Activated naive CD8-positive, alpha-beta T cell (primary cell): Measurements from ENCODE around the gene SUGCT.

Source experiments
- H3K27ac Mint-ChIP-seq: one replicate; pipeline ENCODE4 v1.8.0; 2021; ENCODE audit warnings: mixed read lengths
- H3K27me3 Mint-ChIP-seq: one replicate; pipeline ENCODE4 v1.8.0; 2021; ENCODE audit warnings: mixed read lengths
- H3K36me3 Mint-ChIP-seq: one replicate; pipeline ENCODE4 v1.8.0; 2021; ENCODE audit warnings: mixed read lengths
- H3K4me1 Mint-ChIP-seq: one replicate; pipeline ENCODE4 v1.8.0; 2021; ENCODE audit warnings: low read depth, mixed read lengths
- H3K4me3 Mint-ChIP-seq: one replicate; pipeline ENCODE4 v1.8.0; 2021; ENCODE audit warnings: mild to moderate bottlenecking, mixed read lengths
- H3K9me3 Mint-ChIP-seq: one replicate; pipeline ENCODE4 v1.8.0; 2021; ENCODE audit warnings: low read depth, mixed read lengths

The SUGCT gene

DNA sequence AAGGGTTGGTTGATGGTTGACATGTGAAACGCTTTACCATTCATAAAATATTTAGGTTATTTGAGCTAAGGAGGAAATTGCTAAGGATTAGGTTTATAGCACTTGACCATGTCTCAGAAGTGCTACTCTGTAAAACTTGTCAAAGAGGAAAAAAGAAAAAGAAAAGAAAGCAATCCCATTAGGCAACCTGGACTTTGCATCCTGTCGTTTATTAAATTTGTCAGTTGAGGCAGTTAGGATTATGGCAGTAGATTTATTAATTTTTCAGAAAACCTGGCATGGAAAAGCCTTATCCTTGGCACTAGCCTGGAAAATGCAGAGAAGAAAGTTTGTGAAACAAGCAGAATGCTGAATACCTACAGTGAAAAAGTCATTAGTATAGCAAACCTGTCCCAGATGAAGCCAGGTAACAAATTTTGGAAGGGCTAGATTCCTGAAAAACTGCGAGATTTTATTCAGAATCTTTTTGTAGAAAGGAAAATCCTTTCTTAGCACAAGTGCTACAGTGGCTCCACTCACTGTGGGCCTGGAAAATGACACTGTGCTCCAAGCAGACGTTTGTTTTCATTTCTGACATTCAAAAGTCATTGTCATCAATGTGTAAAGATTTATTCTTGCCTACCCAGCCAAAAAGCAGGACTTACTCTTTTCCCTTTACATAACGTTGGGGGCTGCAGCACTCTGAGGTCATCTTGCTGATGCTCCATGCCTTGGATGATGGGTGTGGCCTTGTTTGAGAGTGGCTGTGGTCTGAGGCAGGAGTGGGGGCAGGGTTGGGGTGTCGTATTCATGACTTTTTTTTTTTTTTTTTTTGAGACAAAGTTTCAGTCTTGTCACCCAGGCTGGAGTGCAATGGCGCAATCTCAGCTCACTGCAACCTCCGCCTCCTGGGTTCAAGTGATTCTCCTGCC is 664.9 kb downstream of the SUGCT start:
- Mint-ChIP-seq H3K4me3 (no peak overlapping the region), H3K9me3 (no peaks in the 10 kb centered on the region), H3K27me3 (no peaks in the 10 kb centered on the region), H3K27ac (no peak overlapping the region), H3K4me1 (no peaks in the 10 kb centered on the region), H3K36me3 (no peaks in the 10 kb centered on the region)

DNA sequence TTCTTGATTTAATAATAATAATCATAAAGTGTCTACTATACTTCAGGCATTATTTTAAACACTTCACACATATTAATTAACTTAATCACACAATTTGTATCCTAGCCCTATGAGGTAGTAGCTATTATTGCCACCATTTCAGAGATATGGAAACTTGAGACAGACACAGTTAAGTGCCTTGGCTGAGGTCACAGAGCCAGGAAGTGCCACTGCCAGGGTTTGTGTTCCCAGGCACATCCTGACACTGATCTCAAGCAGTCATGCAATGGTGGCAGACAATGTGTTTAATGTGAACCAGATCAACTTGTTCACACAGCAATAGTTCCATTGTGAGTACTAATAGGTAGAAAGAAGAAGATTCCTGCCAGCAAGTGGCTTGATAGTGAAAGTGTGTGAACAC is 666.0 kb downstream of the SUGCT start:
- Mint-ChIP-seq H3K27me3 (no peaks in the 10 kb centered on the region), H3K4me3 (no peak overlapping the region), H3K9me3 (no peaks in the 10 kb centered on the region), H3K4me1 (no peaks in the 10 kb centered on the region), H3K36me3 (no peaks in the 10 kb centered on the region), H3K27ac (no peak overlapping the region)

DNA sequence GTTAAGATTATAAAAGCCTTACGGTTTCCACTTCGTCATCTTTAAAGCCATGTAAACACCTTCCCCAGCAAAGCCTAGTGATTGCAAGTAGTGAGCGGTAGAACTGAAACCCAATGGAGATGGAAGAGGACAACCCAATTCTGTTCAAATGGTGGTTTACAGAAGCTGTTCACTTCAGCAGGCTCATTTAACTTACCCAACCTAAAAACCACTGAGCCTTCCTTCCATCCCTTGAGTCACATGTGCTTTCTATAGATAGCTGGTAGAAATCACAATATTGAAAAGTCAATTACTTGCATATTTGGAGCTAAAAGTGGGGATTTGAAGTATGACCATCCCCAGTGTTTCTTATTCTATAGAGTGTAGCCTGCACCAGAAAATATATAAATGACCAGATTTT is 667.7 kb downstream of the SUGCT start:
- no peaks in the 10 kb centered on the region for H3K27me3 Mint-ChIP-seq
- H3K36me3 Mint-ChIP-seq: no peaks in the 10 kb centered on the region
- H3K9me3 Mint-ChIP-seq: no peaks in the 10 kb centered on the region
- H3K27ac Mint-ChIP-seq: no peak overlapping the region
- no peak overlapping the region for H3K4me3 Mint-ChIP-seq
- H3K4me1 Mint-ChIP-seq: no peaks in the 10 kb centered on the region

DNA sequence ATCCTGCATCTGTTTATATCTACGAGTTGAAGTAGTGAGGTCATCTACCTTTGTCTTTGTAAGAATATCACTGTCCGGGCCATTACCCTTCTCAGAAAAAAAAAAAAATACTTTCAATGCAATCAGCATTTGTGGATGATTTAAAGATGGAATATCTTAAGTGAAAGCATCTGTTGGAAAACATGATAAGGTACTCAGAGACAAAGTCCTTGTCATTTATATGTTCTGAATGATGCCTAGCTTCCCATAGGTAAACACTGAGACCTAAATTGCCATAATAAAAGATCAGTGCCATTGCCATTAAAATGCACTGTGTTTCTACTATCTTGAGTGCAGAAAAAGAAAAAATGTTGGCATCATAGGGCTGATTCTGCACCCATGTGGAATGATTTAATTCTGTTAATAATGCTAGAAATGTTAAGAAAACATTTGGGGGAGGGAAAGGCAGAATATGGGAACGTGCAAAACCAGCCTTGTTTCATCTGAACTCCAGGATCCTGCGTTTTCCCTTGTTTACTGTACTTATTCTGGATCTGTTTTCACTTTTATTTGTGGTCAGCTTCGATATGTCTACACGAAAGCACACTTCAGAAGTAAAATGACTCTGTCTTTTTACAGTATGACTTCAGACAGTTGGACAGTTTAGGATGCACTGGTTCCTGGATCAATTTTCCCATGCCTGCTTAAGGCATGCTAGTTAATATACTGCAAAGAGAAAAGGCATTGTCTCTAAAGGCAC is 669.8 kb downstream of the SUGCT start:
- Mint-ChIP-seq H3K9me3 (no peaks in the 10 kb centered on the region), H3K36me3 (no peaks in the 10 kb centered on the region), H3K4me1 (no peaks in the 10 kb centered on the region), H3K4me3 (no peak overlapping the region), H3K27me3 (no peaks in the 10 kb centered on the region), H3K27ac (no peak overlapping the region)

DNA sequence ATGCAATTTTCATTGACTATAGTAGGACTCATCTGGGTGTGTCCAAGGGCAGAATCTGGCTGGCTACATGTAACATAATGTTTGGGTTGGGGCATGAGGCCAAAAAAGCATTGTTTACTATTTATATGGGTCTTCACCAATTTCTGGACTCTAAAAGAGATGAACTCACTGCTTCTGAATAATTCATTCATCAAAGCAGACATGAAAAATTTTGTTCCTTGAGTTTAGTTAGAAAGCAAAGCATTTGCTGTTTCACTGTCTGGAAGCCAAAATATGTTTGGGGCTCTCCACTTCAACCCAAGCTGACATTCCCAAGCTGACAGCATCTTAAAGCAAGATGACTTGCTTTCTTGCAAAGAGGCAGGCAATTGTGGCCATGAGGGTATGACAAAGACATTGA is 670.6 kb downstream of the SUGCT start:
- no peaks in the 10 kb centered on the region for H3K36me3 Mint-ChIP-seq
- H3K9me3 Mint-ChIP-seq: peaks cover under 1% of the 10 kb centered on the region
- no peak overlapping the region for H3K27ac Mint-ChIP-seq
- no peak overlapping the region for H3K4me3 Mint-ChIP-seq
- no peaks in the 10 kb centered on the region for H3K27me3 Mint-ChIP-seq
- no peaks in the 10 kb centered on the region for H3K4me1 Mint-ChIP-seq

DNA sequence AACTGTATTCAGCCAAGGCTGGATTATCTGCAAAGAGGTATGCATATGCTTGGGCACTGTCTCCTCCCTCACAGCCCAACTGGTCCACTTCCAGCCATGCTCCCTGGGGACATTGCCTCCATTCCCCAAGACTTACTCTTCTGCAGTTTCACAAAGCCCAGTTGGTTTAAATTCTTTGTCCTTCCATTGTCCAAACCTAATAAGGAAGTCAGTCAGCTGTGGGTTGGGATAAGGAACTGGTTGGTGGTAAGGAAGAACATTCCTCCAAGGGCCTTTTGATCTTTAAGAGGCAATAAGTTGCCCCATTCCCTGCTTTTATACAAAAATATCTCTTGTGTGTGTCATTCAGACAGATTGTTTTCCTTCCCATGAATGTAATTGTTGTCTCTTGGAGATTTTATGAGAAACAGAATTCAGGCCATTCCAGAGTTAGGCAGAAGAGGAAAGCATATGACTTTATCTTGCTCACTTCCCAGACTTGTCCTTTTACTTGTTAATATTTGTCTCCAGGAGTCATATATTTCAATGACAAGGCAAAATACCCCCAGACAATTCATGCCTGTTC is 673.7 kb downstream of the SUGCT start:
- Mint-ChIP-seq H3K4me3 (no peak overlapping the region), H3K27ac (no peak overlapping the region), H3K27me3 (no peaks in the 10 kb centered on the region), H3K36me3 (no peaks in the 10 kb centered on the region), H3K9me3 (peaks cover 15% of the 10 kb centered on the region), H3K4me1 (no peaks in the 10 kb centered on the region)

DNA sequence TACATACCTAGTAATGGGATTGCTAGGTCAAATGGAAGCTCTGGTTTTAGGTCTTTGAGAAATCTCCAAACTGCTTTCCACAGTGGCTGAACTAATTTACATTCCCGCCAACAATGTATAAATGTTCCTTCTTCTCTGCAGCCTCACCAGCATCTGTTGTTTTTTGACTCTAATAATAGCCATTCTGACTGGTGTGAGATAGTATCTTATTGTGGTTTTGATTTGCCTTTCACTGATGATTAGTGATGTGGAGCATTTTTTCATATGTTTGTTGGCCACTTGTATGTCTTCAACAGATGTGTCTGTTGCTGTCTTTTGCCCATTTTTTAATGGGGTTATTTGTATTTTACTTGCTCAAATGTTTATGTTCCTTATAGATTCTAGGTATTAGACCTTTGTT is 675.5 kb downstream of the SUGCT start:
- Mint-ChIP-seq H3K27ac (no peak overlapping the region), H3K36me3 (no peaks in the 10 kb centered on the region), H3K4me3 (no peak overlapping the region), H3K27me3 (no peaks in the 10 kb centered on the region), H3K4me1 (no peaks in the 10 kb centered on the region), H3K9me3 (peaks cover 15% of the 10 kb centered on the region)

DNA sequence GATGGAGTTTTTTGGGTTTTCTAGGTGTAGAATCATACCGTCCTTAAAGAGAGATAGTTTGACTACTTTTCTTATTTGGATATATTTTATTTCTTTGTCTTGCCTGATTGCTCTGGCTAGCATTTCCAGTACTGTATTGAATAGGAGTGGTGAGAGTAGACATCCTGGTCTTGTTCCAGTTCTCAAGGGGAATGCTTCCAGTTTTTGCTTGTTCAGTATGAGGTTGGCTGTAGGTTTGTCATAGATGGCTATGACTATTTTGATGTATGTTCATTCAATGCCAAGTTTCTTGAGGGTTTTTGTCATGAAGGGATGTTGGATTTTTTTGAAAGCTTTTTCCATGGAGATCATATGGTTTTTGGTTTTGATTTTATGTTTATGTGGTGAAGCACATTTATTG is 676.9 kb downstream of the SUGCT start:
- H3K27ac Mint-ChIP-seq: no peak overlapping the region
- H3K4me3 Mint-ChIP-seq: no peak overlapping the region
- H3K4me1 Mint-ChIP-seq: no peaks in the 10 kb centered on the region
- peaks cover 15% of the 10 kb centered on the region for H3K9me3 Mint-ChIP-seq
- no peaks in the 10 kb centered on the region for H3K27me3 Mint-ChIP-seq
- no peaks in the 10 kb centered on the region for H3K36me3 Mint-ChIP-seq

DNA sequence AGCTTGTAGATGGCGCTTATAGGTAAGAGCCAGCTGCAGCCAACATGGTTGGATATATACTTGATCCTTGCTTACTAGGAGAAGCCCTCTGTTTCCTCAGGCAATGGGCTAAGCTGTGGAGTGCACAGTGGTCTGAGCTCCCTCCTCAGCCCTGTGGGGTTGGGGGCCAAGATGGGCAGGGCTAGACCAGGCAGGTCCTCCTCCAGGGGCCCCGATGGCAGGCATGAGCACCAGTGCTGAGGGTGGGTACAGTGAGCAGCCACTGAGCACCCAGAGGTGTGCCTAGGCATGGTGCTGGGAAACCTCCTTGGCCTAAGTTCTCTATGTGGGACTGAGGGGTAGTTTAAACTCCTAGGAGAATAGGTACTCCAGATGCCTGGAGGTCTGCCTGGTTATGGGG is 680.2 kb downstream of the SUGCT start:
- no peak overlapping the region for H3K4me3 Mint-ChIP-seq
- H3K36me3 Mint-ChIP-seq: no peaks in the 10 kb centered on the region
- peaks cover 18% of the 10 kb centered on the region for H3K9me3 Mint-ChIP-seq

DNA sequence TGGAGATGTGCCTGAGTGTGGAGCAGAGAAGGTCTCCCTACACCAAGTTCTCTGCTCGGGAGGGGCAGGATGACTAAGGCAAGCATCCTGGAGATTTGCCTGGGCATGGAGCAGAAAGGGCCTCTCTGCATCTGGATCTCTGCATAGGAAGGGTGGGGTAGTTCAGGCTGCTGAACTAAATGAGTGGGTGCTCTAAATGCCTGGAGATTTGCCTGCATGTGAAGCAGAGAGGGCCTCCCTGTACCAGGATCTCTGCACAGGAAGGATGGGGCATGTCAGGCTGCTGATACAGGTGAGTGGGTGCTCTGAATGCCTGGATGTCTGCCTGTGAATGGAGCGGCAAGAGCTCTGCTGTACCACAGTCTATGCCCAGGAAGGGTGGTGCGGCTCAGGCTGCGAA is 680.7 kb downstream of the SUGCT start:
- Mint-ChIP-seq H3K4me1 (no peaks in the 10 kb centered on the region), H3K4me3 (no peak overlapping the region), H3K9me3 (peaks cover 16% of the 10 kb centered on the region), H3K36me3 (no peaks in the 10 kb centered on the region), H3K27me3 (no peaks in the 10 kb centered on the region), H3K27ac (no peak overlapping the region)

More for the DNA sequence above, 680.2 kb downstream of the SUGCT start:
- Mint-ChIP-seq H3K4me1 (no peaks in the 10 kb centered on the region), H3K27me3 (no peaks in the 10 kb centered on the region), H3K27ac (no peak overlapping the region)

DNA sequence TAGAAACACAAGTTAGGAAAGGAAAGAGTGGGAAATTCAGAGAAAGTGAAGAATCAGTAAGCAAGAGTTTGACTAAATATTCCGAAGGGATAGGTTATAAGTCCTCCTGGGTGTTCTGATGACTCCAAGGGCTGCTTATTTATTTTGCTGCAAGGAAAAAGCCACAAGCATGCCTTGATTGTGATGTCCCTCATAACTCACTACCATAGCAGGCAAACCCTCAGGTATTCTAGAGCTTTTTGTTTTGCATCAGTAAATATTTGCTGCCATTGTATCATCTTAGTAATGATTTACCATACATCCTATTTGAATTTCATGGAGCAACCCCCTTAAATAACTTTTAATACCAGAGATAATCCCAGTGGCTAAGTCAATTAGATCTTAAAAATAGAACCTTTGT is 688.1 kb downstream of the SUGCT start:
- no peaks in the 10 kb centered on the region for H3K9me3 Mint-ChIP-seq
- no peak overlapping the region for H3K27ac Mint-ChIP-seq
- no peak overlapping the region for H3K4me3 Mint-ChIP-seq
- peaks cover 3% of the 10 kb centered on the region for H3K27me3 Mint-ChIP-seq
- no peaks in the 10 kb centered on the region for H3K4me1 Mint-ChIP-seq
- H3K36me3 Mint-ChIP-seq: peaks cover 2% of the 10 kb centered on the region

DNA sequence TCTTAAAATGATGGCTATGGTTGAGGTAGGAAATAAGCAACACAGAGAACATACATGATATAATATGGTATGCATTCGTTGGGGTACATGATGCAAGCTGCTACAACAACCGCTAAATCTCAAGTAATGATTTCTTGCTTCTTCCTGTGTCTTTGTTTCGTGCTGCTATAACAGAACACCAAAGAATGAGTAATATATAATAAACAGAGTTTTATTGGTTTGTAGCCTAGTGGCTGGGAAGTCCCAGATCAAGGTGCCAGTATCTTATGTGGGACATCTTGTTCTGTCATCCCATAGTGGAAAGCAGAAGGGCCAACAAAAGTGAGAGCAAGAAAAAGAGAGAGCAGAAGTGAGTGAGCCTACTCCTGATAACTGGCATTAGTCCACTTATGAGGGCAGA is 689.7 kb downstream of the SUGCT start:
- Mint-ChIP-seq H3K9me3 (no peaks in the 10 kb centered on the region), H3K4me1 (no peaks in the 10 kb centered on the region), H3K4me3 (no peak overlapping the region), H3K27ac (no peak overlapping the region), H3K36me3 (peaks cover 2% of the 10 kb centered on the region), H3K27me3 (peaks cover 3% of the 10 kb centered on the region)

DNA sequence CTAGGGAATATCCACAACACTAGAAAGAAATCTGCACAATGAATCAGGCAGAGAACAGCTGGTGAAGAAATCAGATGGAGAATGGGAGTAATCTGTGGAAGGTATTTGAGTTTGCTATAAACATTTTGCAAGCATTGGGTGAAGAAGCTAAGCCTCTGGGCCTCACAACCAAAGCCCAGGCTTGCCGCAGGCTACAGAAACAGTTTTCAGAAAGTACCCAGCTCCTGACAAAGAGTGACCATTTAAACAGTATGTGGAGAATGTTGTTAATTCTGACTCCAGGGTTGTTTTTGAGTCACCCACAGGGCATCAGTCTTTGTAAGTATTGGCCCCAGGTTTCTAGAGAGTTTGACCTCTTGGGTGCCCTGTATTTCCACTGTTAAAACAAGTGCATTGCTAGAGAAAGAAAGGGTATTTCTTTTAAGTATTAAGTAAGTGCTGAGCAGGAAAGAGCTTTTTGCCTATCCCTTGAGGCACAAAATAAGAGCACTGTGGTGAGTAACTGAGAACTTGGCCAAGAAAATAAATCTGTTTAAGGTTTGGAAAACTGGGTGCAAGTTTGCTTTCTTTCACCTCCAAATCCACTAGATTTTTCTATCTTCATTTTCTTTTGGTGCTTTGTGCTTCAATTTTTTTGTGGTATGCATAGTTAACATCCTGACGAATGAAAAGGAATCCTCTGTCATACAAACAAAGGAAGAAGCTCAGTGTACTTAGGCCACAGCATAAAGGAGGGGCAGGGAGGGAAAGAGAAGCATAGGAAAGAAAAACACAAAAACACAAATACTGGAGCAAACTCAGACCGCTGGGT is 691.8 kb downstream of the SUGCT start:
- Mint-ChIP-seq H3K27me3 (peaks cover 3% of the 10 kb centered on the region), H3K27ac (no peak overlapping the region), H3K9me3 (no peaks in the 10 kb centered on the region), H3K4me1 (no peaks in the 10 kb centered on the region), H3K4me3 (no peak overlapping the region), H3K36me3 (peaks cover 2% of the 10 kb centered on the region)

DNA sequence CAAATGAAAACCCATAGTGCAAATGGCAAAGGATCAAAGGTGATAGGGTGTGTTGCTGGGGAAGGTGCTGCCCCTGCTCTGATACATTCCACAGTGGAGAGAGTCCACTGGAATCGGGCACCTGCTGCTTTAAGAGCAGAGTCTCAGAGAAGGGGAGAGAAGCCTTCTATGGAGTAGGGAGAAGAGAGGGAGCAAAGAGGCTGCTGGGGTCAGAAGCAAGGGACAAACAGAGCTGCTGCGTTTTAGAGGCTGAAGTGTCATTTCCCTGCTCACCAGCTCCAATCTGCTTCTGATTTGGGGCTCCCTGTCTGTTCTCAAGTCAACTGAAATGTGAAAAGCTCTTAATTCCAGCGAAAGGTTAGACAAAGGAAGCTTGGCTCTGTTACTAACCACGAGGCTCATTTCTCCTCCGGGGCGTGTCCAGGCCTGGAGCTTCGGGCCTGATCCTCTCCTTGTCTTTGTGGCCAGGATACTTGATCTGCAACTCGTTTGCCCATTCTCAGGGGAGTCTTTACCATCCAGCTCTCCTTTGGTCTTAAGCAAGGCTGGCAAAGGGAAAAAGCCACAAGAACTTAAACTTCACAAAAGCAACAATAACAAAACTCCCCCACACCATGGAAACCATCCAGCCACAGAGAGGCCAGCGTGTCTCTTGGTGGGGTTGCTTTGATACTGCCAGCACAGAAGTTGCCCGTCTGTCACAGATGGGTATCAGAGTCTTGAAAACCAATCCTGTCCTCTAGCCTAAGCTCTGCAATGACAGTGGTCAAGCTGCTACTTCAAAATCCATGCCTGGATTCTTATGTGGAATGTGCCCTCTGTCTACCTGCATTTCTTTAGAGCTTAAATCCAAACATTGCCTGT is 692.6 kb downstream of the SUGCT start:
- Mint-ChIP-seq H3K9me3 (no peaks in the 10 kb centered on the region), H3K27ac (no peak overlapping the region), H3K4me3 (no peak overlapping the region), H3K36me3 (peaks cover 2% of the 10 kb centered on the region), H3K27me3 (peaks cover 2% of the 10 kb centered on the region), H3K4me1 (no peaks in the 10 kb centered on the region)
